Subcutaneous adipose tissue (tissue), 4 donors: ENCODE data around the gene STARD13. TPM values are rescaled to one million over a fixed set of nuclear protein-coding genes. Genes with fewer than 3 reads are reported as not detected.

Experiments used
- total RNA-seq, 4 donors: library from RNA; depleted of rRNA; stranded (reverse); fragments of >200 nt; gene quantifications; one replicate each; pipeline ENCODE4 v1.1.0, GENCODE V29; 2016
- TF ChIP-seq, protein P1 (sequence below): fragments of 450-650 bp; IDR thresholded peaks from one replicate; pipeline ENCODE4 v1.5.1; 2016; ENCODE audit warnings: low read depth, mild to moderate bottlenecking, control low read depth, antibody characterized with exemption, moderate library complexity

Gene STARD13
- total RNA-seq, 4 donors from 2014 or later, result 42.9 to 67.8 (median 55.3) TPM

- TF ChIP-seq, protein P1, sequence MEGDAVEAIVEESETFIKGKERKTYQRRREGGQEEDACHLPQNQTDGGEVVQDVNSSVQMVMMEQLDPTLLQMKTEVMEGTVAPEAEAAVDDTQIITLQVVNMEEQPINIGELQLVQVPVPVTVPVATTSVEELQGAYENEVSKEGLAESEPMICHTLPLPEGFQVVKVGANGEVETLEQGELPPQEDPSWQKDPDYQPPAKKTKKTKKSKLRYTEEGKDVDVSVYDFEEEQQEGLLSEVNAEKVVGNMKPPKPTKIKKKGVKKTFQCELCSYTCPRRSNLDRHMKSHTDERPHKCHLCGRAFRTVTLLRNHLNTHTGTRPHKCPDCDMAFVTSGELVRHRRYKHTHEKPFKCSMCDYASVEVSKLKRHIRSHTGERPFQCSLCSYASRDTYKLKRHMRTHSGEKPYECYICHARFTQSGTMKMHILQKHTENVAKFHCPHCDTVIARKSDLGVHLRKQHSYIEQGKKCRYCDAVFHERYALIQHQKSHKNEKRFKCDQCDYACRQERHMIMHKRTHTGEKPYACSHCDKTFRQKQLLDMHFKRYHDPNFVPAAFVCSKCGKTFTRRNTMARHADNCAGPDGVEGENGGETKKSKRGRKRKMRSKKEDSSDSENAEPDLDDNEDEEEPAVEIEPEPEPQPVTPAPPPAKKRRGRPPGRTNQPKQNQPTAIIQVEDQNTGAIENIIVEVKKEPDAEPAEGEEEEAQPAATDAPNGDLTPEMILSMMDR, result no peak
Measured at GRCh38 chr13:33081666-33082065, 203.9 kb downstream of the STARD13 start.

DNA sequence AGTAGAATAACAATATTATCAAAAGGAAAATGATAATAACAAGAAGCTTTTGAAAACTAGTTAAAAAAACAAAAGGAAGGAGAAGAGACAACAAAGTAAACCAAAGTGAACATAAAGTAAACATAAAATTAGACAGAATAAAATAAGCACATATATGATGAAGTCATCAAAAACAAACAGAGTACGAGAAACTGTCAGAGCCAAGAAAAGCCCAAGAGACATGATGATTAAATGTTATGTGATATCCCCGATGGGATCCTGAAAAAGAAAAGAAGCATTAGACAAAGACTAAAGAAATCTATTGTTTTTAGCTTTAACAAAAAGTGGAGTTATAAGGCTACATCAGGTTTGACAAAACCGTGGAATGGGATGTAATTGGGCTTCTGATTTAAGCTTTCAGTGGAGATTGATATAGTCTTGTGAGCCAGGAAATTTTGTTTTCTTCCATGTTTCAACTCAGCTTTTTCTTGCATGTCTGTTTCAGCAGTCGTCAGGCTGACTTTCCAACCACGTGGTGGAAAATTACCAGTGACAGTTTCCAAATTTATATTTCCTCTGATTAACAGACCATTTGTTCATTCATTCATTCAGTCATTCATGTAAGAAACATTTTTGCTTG, 204.5 kb downstream of the STARD13 start:
- TF ChIP-seq, protein P1, result no peak

GRCh38 chr13:33079960-33080359, 205.6 kb downstream of the STARD13 start:
- TF ChIP-seq, protein P1, result no peak

GRCh38 chr13:33078263-33078662, 207.3 kb downstream of the STARD13 start:
- TF ChIP-seq, protein P1, result no peak

GRCh38 chr13:33076001-33076992, 209.3 kb downstream of the STARD13 start:
- TF ChIP-seq, protein P1, result no peak

GRCh38 chr13:33073338-33073737, 212.2 kb downstream of the STARD13 start:
- TF ChIP-seq, protein P1, result no peak

GRCh38 chr13:33072759-33073158, 212.8 kb downstream of the STARD13 start:
- TF ChIP-seq, protein P1, result no peak
